SK-N-MC (cell line): ENCODE measurements around the gene GPC3.

Experiments used
- EZH2 ChIP-seq: fragments of 200-600 bp; sonication (generic); IDR thresholded peaks from one replicate; pipeline ENCODE4 v1.6.1; 2017; ENCODE audit warnings: antibody characterized with exemption
- POLR2AphosphoS5 ChIP-seq: IDR thresholded peaks from 2 replicates; pipeline ENCODE4 v1.6.1; 2012; ENCODE audit warnings: mild to moderate bottlenecking, low read depth, low read length, borderline replicate concordance

GRCh38 chrX:133566876-133567275 is 418.5 kb downstream of the GPC3 start:
- TF ChIP-seq POLR2AphosphoS5, result no peak
- no peak for TF ChIP-seq EZH2
